ENCODE data around the gene ITIH2.

DNA sequence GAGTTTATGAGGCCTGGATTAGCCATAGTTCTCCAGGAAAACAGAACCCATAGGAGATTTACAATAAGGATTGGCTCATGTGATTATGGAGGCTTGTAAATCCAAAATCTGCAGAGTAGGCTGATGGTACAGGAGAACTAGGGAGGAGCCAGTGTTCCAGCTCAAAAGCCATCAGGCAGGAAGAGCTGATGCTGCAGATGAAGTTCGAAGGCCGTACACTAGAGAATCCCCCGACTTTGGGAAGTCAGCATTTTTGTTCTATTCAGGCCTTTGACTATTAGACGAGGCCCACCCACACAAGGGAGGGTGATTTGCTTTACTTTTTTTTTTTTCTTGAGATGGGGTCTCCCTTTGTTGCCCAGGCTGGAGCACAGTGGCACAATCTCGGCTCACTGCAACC, 47.1 kb downstream of the ITIH2 start:
- no peak for TF ChIP-seq GABPA (IDR thresholded peaks at IDR 0.05; ENCODE audit: low read depth)
- TF ChIP-seq, protein P1, sequence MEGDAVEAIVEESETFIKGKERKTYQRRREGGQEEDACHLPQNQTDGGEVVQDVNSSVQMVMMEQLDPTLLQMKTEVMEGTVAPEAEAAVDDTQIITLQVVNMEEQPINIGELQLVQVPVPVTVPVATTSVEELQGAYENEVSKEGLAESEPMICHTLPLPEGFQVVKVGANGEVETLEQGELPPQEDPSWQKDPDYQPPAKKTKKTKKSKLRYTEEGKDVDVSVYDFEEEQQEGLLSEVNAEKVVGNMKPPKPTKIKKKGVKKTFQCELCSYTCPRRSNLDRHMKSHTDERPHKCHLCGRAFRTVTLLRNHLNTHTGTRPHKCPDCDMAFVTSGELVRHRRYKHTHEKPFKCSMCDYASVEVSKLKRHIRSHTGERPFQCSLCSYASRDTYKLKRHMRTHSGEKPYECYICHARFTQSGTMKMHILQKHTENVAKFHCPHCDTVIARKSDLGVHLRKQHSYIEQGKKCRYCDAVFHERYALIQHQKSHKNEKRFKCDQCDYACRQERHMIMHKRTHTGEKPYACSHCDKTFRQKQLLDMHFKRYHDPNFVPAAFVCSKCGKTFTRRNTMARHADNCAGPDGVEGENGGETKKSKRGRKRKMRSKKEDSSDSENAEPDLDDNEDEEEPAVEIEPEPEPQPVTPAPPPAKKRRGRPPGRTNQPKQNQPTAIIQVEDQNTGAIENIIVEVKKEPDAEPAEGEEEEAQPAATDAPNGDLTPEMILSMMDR (IDR thresholded peaks at IDR 0.05; ENCODE audit: insufficient read depth, low read length), result no peak
